HG03135 (cell line): ENCODE results near the gene PRSS56.

Experiments
- ATAC-seq: cut with Tn5 transposase; IDR thresholded peaks from one replicate; pipeline ENCODE4 v1.9.1; 2021; ENCODE audit warnings: mild to moderate bottlenecking, moderate library complexity; ENCODE audit not compliant: unreplicated experiment

Gene PRSS56

DNA sequence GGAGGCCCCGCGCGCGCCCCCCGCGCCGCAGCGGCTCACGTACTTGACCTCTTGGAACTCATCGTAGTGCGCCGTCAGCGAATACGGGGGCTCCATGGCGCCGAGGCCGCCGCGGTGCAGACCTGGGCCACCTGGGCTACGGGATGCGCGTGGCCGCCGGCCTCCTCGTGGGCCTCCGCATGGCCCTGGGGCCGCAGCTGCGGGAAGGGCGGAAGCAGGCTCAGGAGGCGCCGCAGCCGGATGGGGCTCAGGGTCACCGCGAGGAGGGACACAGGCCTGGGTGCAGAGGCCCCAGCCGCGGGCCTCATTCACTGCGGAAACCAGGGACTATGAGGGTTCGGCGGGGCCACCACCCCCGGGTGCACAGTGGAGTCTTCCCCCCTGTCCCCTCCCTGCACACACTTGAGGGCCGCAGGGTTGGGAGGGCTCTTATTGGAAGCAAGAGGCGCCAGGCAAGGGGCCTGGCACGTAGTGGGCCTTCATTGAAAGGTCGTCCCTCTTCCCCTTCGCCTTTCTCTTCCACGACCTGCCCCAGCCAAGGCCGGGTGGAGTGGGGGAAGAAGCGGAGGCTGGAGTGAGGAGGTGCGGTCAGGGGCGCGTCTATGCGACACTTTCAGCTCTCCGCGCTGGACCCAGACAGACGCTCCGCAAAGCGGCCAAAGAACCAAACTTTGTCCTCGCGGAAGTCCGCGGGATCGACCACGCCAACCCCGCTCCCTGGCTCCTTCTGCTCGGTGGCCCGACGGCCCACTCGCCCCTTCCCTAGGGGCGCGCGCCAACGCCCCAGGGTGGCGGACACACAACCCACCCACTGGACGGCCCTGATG is 33.4 kb upstream of the PRSS56 start:
- no peak for ATAC-seq

DNA sequence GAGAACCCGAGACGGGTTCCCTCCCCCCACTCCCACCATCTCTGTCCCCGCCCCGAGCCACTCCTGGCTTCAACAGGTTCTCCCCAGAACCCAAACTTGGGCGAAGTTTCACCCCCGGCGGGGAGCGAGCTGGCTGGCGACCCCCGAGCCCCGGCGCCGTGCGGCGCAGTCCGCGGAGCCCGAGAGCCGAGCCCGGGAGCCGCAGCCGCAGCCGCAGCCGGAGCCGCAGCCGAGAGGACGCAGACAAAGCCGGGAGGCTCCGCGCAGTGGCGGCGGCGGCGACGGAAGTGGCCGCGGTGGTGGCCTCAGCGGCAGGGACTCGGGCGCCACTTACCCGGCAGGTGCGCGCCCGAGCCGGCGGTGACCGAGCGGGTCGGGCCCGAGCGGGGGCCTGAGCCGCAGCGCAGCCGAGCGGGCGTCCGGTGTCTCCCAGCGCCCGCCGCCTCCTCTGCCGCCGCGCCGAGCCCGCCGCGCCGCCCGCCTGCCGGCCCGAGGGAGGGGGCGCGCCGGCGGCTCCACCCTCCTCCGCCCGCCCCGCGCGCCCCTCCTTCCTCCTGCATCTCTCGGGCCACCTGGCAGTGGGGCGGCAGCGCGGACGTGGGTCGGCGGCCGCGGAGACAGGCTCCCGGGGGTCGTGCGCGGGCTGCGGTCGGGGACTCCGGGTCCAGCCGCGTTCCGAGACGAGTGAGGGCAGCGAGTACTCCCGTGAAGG is 32.6 kb upstream of the PRSS56 start, which contains the start of gene ECEL1:
ECEL1 (minus strand) TSS at position 450 of the 712 bp plus-strand sequence. CDS start 1,181 bp downstream, outside the sequence.
- ATAC-seq: no peak

DNA sequence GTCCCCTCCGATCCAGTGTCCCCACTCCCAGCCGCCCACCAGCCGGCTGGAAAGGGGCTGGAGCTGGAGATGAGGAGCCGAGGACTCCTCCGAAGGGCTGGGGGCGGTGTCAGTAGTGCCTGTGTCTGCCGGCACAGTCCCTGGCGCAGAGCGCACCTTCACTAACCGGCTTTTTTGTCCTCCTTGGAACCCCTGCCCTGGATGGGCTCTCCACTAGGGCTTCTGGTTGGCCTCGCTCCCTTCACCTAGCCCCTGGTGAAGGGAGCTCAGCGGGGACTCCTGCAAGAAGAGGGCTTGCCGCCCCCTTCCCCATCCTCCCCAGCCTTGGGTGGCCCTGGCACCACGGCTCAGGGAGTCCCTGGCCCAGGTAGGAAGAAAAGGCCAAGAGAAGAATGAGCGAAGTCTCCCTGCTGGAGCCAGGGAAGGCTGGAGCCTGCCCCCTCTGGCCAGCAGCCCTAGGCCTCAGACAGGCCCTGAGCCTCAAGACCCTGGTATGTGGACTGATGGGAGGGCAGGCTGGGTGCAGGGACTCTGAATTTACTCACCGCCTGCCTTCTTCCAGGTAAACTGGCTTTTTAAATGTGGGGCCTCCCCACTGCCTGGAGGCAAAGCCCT is 32.0 kb upstream of the PRSS56 start:
- ATAC-seq: no peak

DNA sequence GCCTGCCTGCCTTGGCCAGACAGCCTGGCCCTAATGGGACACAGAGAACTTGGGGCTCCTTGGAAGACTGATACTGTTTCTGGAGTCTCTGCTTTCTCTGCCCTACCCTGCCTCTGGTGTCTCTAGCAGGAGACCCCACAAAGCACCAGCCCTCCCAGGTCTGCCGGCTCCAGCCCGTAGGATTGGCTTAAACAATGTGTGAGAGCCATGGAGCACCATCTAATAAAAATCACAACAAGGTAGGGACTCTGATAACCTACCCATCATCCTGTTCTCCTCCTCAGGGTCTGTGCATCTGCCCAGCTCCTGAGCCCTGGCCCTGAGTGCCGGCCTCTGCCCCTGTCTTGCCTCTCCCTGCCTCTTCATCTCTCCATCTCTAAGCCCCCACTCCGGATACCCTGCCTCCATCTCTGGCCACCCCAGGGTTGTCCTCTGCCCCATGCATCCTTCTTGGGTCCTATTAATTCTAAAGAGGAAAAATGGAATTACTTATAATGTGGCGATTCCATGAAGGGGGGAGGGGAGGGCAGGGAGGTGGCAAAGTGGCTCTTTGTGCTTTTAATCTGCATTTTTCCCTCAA is 31.4 kb upstream of the PRSS56 start:
- no peak for ATAC-seq

DNA sequence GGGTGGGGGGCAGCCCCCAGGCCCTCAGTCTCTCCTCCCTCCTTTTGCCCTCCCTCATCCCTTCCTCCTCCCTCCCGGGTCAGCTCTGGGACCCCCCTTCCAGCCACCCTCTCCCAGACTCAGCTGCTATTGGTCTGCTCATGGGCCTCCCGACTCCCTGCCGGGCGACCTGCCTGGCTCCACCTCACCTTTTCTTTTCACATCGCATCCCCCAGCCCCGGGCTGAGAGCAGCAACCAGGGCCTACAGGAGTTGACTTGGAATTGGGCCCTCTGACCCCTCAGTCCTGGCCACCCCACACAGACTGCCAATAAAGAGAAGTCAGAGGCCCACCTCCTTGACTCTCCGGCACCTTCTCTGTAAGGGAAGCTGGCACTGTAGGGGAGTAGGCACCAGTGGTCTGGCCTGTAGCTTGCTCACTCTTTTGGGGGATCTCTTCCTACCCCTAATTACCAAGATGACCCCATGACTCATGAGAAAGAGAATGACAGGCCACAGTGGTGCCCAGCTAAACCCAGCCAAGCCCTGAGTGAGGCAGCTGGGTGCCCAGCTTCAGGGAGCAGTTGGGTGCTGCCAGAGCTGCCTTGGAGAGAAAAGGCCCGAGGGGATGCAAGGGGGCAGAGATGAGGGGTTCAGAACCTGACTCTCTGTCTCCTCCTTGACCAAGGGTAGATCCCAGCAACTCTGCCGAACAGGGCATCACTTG is 30.5 kb upstream of the PRSS56 start:
- ATAC-seq: no peak

DNA sequence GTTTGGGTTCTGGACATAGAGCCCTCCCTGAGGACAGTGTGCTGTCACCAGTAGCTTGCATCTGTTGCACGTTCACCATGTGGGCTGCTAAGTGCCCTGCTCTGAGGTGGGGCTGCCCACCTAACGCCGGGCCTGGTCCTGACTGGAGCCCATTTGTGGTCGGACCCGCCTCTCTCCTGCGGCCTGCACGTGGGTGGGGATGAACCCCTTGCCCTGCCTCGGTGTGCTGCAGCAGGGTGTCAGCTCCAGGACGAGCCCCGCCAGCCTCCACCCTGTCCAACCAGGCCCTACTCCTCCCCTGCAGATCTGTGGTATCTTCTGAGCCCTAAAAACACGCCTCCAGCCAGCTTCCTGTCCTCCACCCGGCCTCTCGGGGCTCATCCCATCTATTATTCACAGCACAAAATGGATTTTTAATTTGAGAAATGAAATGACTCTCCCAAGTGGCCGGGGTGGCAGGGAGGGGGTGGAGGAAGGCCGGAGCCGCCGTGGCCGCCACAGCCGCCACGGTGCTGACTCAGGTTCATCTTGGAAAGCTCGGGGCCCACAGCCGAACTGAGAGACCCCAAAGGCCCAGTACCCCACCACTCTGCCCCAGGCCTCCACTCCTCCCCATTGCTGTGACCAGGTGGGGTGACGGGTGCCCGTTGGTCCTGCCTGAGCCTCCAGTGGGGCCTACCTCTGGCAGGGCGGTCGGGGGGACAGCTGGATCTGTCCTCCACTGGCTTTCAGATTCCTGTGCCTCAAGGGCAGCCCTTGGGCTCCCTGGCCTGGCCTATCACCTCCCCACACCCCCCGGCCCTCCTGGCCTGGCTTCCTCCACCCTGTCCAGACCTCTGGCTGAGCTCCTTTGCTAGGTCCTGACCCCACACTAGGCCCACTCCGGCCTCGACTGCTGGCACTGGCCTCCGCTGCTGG is 29.7 kb upstream of the PRSS56 start:
- ATAC-seq: no peak

DNA sequence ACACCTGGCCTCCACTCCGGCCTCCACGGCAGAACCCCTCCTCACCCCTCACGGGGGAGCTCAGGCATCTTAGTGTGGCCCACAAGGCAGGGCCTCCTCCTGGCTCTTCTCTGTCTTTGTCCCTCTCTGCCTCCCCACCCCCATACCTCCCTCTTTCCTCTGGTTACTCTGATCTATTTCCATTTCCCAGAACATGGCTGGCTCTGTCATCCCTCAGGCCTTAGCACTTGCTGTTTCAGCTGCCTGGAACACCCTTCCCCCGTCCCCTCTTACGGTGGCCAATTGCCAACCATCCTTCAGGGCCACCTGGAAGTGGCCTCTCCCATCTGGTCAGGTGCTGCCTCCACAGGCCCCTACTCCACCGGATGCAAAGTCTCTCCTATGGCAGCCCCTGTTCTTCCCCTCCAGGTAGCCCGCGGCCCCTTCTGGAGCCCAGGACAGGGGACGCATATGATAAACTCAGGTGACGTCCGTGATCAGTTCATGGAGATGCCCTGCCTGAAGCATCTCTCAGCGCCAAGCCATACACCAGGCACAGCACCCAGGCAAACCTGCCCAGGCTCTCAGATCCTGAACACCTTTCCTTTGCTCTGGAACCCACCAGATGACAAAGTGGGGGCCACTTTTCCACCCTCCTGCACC is 28.9 kb upstream of the PRSS56 start:
- no peak for ATAC-seq

DNA sequence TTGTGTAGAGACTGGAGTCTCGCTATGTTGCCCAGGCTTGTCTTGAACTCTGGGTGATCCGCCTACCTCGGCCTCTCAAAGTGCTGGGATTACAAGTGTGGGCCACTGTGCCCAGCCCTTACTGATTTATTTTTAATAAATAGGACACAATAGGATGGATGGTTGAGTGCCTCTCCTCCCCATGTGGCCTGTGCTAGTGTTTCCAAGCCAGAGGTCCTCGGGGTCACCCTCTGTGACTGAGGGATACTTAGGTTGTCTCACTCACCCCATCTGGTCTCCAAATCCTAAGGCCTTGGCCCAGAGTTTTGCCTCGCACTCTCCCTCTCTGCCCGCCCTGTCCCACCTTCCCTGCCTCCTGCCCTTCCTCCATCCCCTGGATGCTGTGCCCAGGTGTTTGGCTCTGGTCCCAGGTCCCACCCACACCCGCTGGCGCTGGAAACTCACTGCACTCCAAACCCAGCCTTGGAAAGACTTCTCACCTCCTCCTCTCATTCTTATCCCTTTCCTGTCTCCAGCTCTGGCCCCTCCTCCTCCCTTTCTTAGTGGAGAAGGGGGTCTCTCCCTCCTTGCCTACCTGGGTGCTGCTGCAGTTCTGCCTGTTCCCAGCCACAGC is 27.8 kb upstream of the PRSS56 start:
- no peak for ATAC-seq

DNA sequence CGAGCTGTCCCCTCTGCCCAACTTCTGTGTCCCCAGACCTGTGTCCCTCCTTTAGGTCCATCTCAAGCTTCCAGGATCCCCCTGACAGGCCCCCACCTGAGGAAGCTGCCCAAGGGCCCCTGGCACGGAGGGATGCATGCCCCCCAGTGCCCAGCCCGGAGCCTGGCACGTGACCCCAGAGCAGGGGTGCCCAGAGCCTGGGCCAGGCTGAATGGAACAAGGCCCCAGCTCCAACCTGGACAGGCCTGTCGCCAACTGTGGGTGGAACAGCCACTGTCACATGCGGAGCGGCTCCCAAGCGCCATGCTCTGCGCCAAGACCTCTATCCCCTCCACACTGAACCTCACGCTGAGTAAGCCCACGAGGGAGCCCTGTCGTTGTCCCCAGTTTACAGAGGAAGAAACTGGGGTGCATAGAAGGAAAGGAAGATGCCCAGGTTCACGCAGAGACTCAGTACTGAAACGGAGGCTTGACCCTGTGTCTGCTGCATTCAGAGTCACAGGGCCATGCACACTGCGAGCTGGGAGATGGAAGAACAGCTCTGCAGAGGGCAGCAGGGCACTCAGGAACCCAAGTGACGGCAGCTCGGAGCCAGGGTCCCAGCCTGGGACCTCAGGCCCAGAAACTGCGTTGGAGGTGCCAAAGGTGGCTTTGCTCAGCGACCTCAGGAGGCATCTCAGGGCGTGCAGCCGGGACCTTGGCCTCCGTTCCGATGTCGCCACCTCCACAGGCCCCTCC is 27.1 kb upstream of the PRSS56 start:
- ATAC-seq: no peak

DNA sequence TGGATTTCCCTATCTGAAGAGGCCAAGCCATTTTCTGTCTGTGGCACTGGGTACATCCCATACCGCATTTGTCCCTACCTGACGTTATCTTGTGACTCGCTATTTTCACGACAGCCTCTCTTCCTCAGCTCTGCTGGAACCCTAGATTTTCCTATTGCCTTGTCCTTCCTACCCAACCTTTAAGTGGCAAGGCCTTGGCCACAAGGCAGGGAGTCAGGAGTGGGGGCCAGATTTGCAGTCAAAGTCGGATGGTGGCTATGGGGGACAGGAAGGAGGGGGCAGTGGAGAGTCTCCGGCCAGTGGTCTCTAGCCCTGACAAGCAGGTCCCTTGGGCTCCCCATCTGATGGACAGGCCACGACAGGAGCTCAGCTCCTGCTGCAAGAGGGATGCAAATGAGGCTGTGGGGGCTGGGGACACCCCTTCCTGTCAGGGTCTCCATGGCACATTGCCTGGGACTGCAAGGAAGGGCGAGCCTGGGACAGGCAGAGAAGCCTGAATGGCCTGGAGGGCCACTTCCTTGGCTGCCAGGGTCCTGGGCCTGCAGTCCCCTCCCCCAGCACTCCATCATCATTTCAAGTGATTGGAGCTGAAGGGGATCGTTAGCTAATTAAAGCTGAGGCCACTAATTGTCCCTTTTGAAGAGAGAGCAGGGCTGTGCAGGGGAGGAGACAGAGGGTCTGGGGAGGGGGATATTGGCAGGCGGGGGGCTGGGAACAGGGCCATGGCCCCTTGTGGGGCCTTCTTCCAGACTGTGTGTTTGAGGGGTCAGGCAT is 26.3 kb upstream of the PRSS56 start:
- no peak for ATAC-seq

DNA sequence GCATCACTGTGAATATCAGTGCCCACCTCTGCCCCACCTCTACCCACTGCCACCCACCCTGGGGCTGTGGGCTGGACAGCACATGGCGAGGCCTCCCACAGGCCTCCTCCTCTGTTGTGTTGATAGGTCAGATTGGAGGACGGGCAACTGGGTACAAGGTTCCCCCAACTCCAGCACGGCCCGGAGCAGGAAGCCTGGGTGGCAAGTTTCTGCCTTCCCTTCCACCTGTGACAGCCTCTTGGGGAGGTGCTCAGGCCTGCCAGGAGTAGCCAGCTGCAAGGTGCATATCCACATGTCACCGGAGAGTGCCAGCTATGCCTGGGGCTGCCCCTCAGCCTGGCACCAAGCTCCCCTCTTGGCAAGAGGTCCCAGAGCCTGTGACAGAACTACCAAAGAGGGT is 25.6 kb upstream of the PRSS56 start:
- no peak for ATAC-seq

DNA sequence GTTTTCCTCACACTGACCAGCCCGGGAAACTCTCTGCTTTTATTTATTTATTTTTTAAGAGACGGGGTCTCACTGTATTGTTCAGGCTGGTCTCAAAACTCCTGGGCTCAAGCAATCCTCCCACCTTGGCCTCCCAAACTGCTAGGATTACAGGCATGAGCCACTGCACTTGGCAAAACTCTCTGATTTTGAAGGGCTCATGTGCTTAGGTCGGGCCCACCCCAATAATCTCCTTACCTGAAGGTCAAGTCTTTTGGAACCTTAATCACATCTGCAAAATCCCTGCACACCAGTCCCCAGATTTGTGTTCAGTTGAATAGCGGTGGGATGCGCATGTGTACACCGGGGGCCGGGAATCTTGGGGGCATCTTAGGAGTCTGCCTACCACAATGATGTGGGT is 24.9 kb upstream of the PRSS56 start:
- no peak for ATAC-seq

DNA sequence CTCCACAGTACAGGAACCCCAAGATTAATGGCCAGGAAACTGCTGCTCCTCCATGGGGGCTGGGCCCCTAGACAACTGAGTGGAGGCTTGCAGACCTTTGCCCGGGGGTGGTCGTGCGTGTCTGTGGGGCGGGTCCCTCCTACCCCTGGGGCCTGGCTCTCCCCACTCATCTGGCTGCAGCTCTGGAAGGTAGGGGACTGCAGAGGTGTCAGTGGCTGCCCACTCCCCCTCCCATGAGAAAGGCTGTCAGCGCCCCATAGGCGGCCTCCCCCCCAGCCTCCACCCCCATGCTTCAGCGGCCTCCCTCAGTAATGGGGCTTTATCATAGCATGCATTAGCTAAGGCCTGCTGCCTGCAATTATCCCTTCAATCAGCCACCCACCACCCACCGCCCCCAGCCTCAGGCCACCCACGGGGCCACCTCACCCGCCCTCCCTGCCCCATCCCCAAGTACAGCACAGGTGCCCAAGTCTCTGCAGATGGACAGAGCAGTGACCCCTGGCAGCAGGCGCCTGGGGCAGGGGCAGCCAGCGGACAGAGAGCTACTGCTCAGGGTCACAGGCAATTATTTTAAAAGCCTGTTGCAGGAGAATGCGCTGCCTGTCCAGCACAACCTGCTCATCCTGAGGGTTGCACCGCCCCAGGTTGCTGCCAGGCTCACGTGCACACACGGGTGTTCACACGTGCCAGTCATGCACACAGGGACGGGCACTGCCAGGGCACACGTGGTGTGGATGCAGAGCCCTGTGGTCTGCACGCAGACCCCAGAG is 23.5 kb upstream of the PRSS56 start:
- ATAC-seq: no peak

DNA sequence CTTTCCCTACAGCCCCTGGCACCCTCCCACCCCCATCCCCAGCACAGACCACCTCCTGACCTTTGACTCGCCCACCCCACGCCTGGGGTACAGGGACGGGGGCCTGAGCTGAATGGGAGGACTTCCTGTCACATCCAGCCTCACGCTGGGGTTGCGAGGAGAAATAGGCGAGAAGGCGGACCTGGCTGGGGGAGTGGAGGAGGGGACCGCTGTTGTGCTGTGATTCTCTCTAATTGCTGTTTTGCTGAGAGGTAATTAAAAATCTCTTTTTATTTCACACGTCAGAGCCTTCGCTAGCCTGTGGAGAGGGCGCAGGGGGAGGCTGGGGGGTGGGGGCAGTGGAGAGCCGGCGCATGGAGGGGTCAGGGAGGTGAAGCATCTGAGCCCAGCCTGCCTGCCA is 22.8 kb upstream of the PRSS56 start:
- no peak for ATAC-seq

DNA sequence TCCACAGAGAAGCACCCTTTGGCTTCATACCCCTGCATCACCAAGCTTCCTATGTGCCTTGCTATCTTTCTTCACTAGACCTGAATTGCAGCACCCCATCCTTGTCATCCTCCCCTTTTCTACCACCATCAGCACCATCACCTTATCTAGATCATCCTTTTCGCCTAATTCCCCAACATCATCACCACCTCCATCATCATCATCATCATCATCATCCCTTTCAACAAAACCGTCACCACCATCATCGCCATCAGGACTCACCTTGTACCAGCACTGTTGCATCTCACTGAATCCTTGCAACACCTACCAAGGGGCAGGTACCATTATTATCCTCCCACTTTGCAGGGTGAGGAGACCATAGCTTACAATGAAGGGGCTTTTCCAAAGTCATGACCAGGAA is 21.7 kb upstream of the PRSS56 start:
- ATAC-seq: no peak

DNA sequence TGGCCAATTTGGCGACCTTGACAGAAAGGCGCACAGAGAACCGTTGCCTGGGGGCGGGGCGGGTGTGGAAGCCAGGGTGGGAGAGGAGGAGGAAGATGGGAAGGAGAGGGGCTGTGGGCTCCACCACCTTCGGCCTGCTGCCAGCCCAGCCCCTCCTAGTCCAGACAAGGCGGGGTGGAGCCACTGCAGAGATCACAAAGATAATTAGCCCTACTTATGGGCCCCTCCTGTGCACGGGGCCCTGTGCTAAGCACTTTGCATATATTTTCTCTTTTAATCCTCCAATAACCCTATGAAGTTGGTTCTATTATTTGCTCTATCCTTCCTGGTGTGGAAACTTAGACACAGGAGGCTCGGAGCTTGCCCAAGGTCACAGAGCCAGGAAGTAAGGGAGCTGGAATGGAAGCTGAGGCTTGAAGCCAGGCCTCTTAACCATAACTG is 18.8 kb upstream of the PRSS56 start:
- ATAC-seq: no peak
